Heart right ventricle (tissue), 16 donors: Measurements from ENCODE around the gene DOCK1. TPM values are rescaled to one million over a fixed set of nuclear protein-coding genes. Genes with fewer than 3 reads are reported as not detected.

Source experiments
- ATAC-seq, 8 donors: fragments of 200-7000 bp; cut with Tn5 transposase; one replicate each; pipeline ENCODE4 v1.9.1; 2020; ENCODE audit warnings: mild to moderate bottlenecking in 8 of 8, moderate library complexity in 8 of 8, moderate number of reproducible peaks in 1 of 8
- DNase-seq, 2 donors: peaks; one replicate each; pipeline ENCODE4 v3.0.0-alpha.2; 2020
- H3K27ac ChIP-seq, 10 donors: fragments of 200-600 bp; sonication (generic) in 2 of 10; one replicate each; pipeline versions ENCODE4 v1.5.0 to v1.8.0; 2020 to 2022; ENCODE audit warnings: mild to moderate bottlenecking in 3 of 10
- H3K27me3 ChIP-seq, 7 donors: fragments of 200-600 bp; one replicate each; pipeline ENCODE4 v1.8.0; 2021 to 2022; ENCODE audit warnings: mild to moderate bottlenecking in 2 of 7
- H3K36me3 ChIP-seq, 9 donors: fragments of 200-600 bp; sonication (generic) in 1 of 9; one replicate each; pipeline versions ENCODE4 v1.5.0 to v1.8.0; 2020 to 2022; ENCODE audit warnings: mild to moderate bottlenecking in 2 of 9
- H3K4me1 ChIP-seq, 9 donors: fragments of 200-600 bp; sonication (generic) in 1 of 9; one replicate each; pipeline versions ENCODE4 v1.5.0 to v1.8.0; 2020 to 2022; ENCODE audit warnings: mild to moderate bottlenecking in 4 of 9
- H3K4me3 ChIP-seq, 10 donors: fragments of 200-600 bp; sonication (generic) in 2 of 10; one replicate each; pipeline versions ENCODE4 v1.5.0 to v1.8.0; 2020 to 2022; ENCODE audit warnings: mild to moderate bottlenecking in 7 of 10, moderate library complexity in 2 of 10
- H3K9me3 ChIP-seq, 11 donors: fragments of 200-600 bp in 10 of 11; sonication (generic) in 2 of 11; one replicate each; pipeline versions ENCODE4 v1.5.0 to v1.8.0; 2013 to 2022; ENCODE audit warnings: mild to moderate bottlenecking in 2 of 11, control low read depth in 1 of 11, moderate library complexity in 1 of 11
- CTCF ChIP-seq, 9 donors: fragments of 200-600 bp; sonication (generic) in 2 of 9; IDR thresholded peaks; one replicate each; pipeline versions ENCODE4 v1.5.0 to v1.8.0; 2021 to 2022; ENCODE audit warnings: antibody characterized with exemption in 9 of 9, mild to moderate bottlenecking in 5 of 9, moderate library complexity in 1 of 9
- WGBS, 2 donors: extraction: QIAGEN DNeasy Blood & Tissue Kit; methylation state at CpG; one replicate each; pipeline ENCODE4 v1.1.7; 2013; ENCODE audit warnings: inconsistent platforms in 1 of 2; 5-methylcytosine and 5-hydroxymethylcytosine counted together
- intact Hi-C, 10 donors: fragments of 100-400 bp; cut with DNase I; formaldehyde crosslinking; loops; one replicate each; pipeline versions ENCODE4 v1.11.1 to v1.14.2; 2022
- polyA plus RNA-seq, 2 donors: library from polyadenylated mRNA; stranded (reverse); fragments of 200-250 nt; gene quantifications; one replicate each; pipeline ENCODE4 v1.2.3, GENCODE V29; 2013
- total RNA-seq, 10 donors: library from RNA; stranded (reverse); fragmentation: NEBNext Ultra II Directional in 3 of 10; extraction: Animal tissue kit (Norgen Biotek cat#: 25700) in 3 of 10; gene quantifications; one replicate each; pipeline versions ENCODE4 v1.2.1 to v1.2.4, GENCODE V29; 2021 to 2023
- donor health status: Arrhythmogenic right ventricular cardiomyopathy.
- donor health status: ischemic (EF 13 %, LVEDD 7.1; RV severe dilation, severe dysfunction).
- donor health status: healthy with polysubstance abuse.
- donor health status: DM: no; HTN: yes; CAD: no.
- donor health status: DM: no; HTN: no; CAD: no.
- donor health status: ischemic (EF 25% LVEDD 6.9; RV normal size, moderate dysfunction).
- donor health status: ischemic (EF 25% LVEDD 5.7; RV mildly dilated, moderate dysfunction).
- donor health status: healthy.
- donor health status: DM: yes; HTN: yes; CAD: no.
- donor health status: Ischemic cardiomyopathy.
- donor health status: ischemic (EF 35%, LVEDD 5.7; RV mildly dilated, moderate dysfunction).
- donor health status: nonischemic (EF 11% LVEDD 7.7; RV severe dilation, severe dysfunction).
- donor health status: DM: yes; HTN: yes; CAD: no.
- donor health status: PGD.
- donor health status: ischemic (EF 29% LVEDD 5.4; RV normal size, mild dysfunction).
- donor health status: nonischemic (EF 23%, LVEDD 6.1; RV moderate dilation, normal function).

The DOCK1 gene
- total and polyA plus RNA-seq, 12 donors: 7.8 to 26.7 (median 19.8) TPM

DNA sequence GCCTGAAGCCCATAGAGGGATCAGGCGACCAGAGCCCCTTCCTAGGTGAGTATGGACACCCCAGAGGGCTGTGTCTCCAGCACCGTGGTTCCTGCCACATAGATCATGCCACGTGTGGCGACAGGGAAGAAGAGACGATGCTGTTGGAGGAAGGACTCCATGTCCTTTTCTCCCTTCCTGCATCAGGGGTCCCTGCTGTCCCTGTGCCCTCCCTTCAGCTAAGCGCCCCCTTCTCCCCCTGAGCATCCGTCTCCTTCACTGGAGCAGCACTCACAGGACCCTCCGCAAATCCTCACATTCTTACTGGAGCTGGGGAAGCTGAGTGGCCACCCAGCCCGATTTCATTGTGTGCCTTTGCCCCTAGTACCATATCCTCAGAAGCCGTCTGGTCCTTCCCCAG lies 558.3 kb downstream of the DOCK1 start:
- Histone ChIP-seq H3K27ac (no peak overlapping the region), H3K4me3 (no peak overlapping the region), H3K4me1 (peaks cover 0 to 7% (median 0%) of the 10 kb centered on the region in 9 donors), H3K27me3 (peaks cover 0 to 6% (median 0%) of the 10 kb centered on the region in 7 donors), H3K9me3 (peaks cover 0 to 25% (median 0%) of the 10 kb centered on the region in 11 donors), H3K36me3 (no peaks in the 10 kb centered on the region)
- no peak for ATAC-seq
- 80 to 90% methylated on average over 10 of the region's 10 CpGs for WGBS, 2 donors
- DNase-seq: no peak
- TF ChIP-seq CTCF (IDR thresholded peaks at IDR 0.05): no peak
- intact Hi-C loops: no loop called here

DNA sequence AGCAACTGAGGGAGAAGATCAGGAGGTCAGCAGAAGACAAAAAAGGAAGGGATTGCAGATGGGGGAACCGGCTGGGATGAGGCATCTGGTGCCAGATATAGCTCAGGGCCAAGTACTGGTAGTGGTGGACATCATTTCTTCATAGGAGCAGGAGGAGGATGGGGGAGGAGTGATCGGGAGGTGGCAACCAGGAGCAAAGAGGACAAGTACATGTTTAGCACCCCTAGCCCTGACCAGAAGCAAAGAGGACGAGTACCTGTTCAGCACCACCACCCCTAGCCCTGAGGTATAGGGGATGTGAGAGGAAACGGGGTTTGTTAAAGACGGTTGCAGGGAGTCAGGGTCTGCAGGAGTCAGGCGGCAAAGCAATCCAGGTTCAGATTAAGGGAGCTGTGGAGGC lies 559.3 kb downstream of the DOCK1 start:
- intact Hi-C loops: no loop called here
- Histone ChIP-seq H3K27me3 (peaks cover 0 to 9% (median 0%) of the 10 kb centered on the region in 7 donors), H3K9me3 (peaks cover 0 to 15% (median 0%) of the 10 kb centered on the region in 11 donors), H3K4me3 (no peak overlapping the region), H3K36me3 (no peaks in the 10 kb centered on the region), H3K27ac (no peak overlapping the region), H3K4me1 (peaks cover 0 to 7% (median 0%) of the 10 kb centered on the region in 9 donors)
- 70 to 84% methylated on average over 6 of the region's 6 CpGs for WGBS, 2 donors
- no peak for ATAC-seq
- no peak for DNase-seq
- TF ChIP-seq CTCF (IDR thresholded peaks at IDR 0.05): no peak

GRCh38 chr10:127467811-127468210 lies 562.6 kb downstream of the DOCK1 start:
- WGBS, 2 donors: 83% methylated on average over 10 of the region's 10 CpGs
- Histone ChIP-seq H3K36me3 (no peaks in the 10 kb centered on the region), H3K4me3 (no peak overlapping the region), H3K27ac (no peak overlapping the region), H3K27me3 (peaks cover 0 to 17% (median 0%) of the 10 kb centered on the region in 7 donors), H3K4me1 (peaks cover 0 to 6% (median 0%) of the 10 kb centered on the region in 9 donors), H3K9me3 (no peaks in the 10 kb centered on the region)
- TF ChIP-seq CTCF (IDR thresholded peaks at IDR 0.05): no peak
- intact Hi-C loops: no loop called here
- DNase-seq: no peak
- no peak for ATAC-seq

DNA sequence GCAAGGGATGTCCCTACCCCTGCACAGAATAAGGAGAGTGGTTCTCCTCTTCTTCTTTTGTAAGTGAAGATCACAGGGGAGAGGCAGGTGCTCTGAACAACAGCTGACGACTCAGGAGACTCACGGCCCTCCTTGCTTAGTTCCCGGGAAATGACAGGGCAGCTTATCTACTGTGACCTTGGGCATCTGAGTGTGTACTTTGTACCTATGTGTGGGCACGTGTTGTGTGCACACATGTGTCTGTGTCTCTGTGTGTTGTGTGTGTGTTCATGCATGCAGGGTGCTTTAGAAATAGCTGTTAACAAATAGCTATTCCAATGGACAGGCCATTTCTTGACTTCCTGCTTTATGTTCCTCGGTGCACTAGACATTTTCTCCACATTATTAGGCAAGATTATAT lies 563.4 kb downstream of the DOCK1 start:
- H3K9me3 ChIP-seq: no peaks in the 10 kb centered on the region
- no peak for TF ChIP-seq CTCF (IDR thresholded peaks at IDR 0.05)
- peaks cover 0 to 12% (median 0%) of the 10 kb centered on the region in 7 donors for H3K27me3 ChIP-seq
- H3K36me3 ChIP-seq: no peaks in the 10 kb centered on the region
- intact Hi-C loops: no loop called here
- DNase-seq: no peak
- H3K4me1 ChIP-seq: no peaks in the 10 kb centered on the region
- WGBS, 2 donors: 70 to 75% methylated on average over 5 of the region's 5 CpGs
- ATAC-seq: no peak
- H3K27ac ChIP-seq: no peak overlapping the region
- no peak overlapping the region for H3K4me3 ChIP-seq
